HepG2 (cell line): ENCODE data around the gene ITIH2. TPM values are rescaled to one million over a fixed set of nuclear protein-coding genes. Genes with fewer than 3 reads are reported as not detected.
"Not testable (repeated sequence)": the region's sequence is repeated elsewhere in the genome, so short reads cannot be mapped to it uniquely, and the experiment has no call there.

Source experiments
- ATAC-seq: fragments of 200-7000 bp; cut with Tn5 transposase; 3 replicates; pipeline ENCODE4 v1.9.1; 2020; ENCODE audit warnings: mild to moderate bottlenecking, moderate library complexity
- BruUV-seq: library from RNA; stranded (reverse); fragments of 400-500 nt; replicated peaks from 2 replicates; lab custom pipeline; 2021; lab: Mats Ljungman, UMichigan
- CTCF ChIA-PET: fragments of 300-600 bp; formaldehyde crosslinking; extraction: SDS; loops from one replicate; lab custom pipeline; 2021; ENCODE audit warnings: low total read pairs, inconsistent platforms, low intra/inter-chr PET ratio; lab: Yijun Ruan, JAX
- POLR2A ChIA-PET: fragments of 350-600 bp; sonication (Branson Sonifier 250); formaldehyde crosslinking; loops from one replicate; lab custom pipeline; 2020; ENCODE audit warnings: antibody characterized with exemption, inconsistent platforms; lab: Yijun Ruan, JAX
- DNase-seq: peaks from one replicate; pipeline ENCODE4 v3.0.0-alpha.2; 2015; ENCODE audit warnings: low spot score
- FAIRE-seq: peaks from 3 replicates; lab custom pipeline; 2011; peaks lifted over from hg19 to GRCh38; lab: Jason Lieb, UNC
- H2AFZ ChIP-seq: one replicate; pipeline ENCODE4 v1.6.1; 2011; ENCODE audit warnings: low read length, inconsistent platforms
- H3K27ac ChIP-seq: fragments of 300-600 bp; 3 replicates; pipeline ENCODE4 v1.8.0; 2011; ENCODE audit warnings: mixed run types, mild to moderate bottlenecking, mixed read lengths, low read length, inconsistent platforms; ENCODE audit not compliant: insufficient read depth; ENCODE audit errors: extremely low read length
- H3K27me3 ChIP-seq, 2 experiments: fragments of 200-600 bp in 1 of 2; 2 replicates in 1 of 2; 3 replicates in 1 of 2; pipeline versions ENCODE4 v1.6.0 to v1.8.0; 2011; ENCODE audit warnings: low read length in 2 of 2, mild to moderate bottlenecking in 2 of 2, moderate library complexity in 2 of 2, inconsistent platforms in 1 of 2; ENCODE audit not compliant: insufficient read depth in 2 of 2, control insufficient read depth in 1 of 2
- H3K36me3 ChIP-seq, 2 experiments: fragments of 200-600 bp in 1 of 2; replicated peaks in 1 of 2; 2 replicates in 1 of 2; 3 replicates in 1 of 2; pipeline versions ENCODE4 v1.5.1 to v1.8.0; 2011; ENCODE audit warnings: low read length in 2 of 2, inconsistent platforms in 1 of 2; ENCODE audit not compliant: insufficient read depth in 2 of 2, control insufficient read depth in 1 of 2
- H3K4me1 ChIP-seq: 2 replicates; pipeline ENCODE4 v1.5.1; 2012; ENCODE audit warnings: low read length, inconsistent platforms; ENCODE audit not compliant: insufficient read depth
- H3K4me2 ChIP-seq: 2 replicates; pipeline ENCODE4 v1.6.0; 2011; ENCODE audit warnings: low read depth, low read length, inconsistent platforms
- H3K4me3 ChIP-seq, 3 experiments: fragments of 200-600 bp in 1 of 3; sonication (generic), shearing (Covaris generic) in 1 of 3; replicated peaks in 1 of 3; 2 replicates each; pipeline ENCODE4 v1.5.1; 2011 to 2016; ENCODE audit warnings: low read length in 3 of 3, inconsistent platforms in 2 of 3, low read depth in 2 of 3, mild to moderate bottlenecking in 2 of 3, control low read depth in 1 of 3, mixed read lengths in 1 of 3; ENCODE audit not compliant: insufficient read depth in 1 of 3
- H3K79me2 ChIP-seq: one replicate; pipeline ENCODE4 v1.6.1; 2011; ENCODE audit warnings: low read length, inconsistent platforms; ENCODE audit not compliant: insufficient read depth
- H3K9ac ChIP-seq: 2 replicates; pipeline ENCODE4 v1.6.0; 2011; ENCODE audit warnings: mild to moderate bottlenecking, low read depth, low read length, inconsistent platforms; ENCODE audit not compliant: insufficient read depth
- H3K9me3 ChIP-seq: 2 replicates; pipeline ENCODE4 v1.5.1; 2012; ENCODE audit warnings: mild to moderate bottlenecking, low read length
- H4K20me1 ChIP-seq: 2 replicates; pipeline ENCODE4 v1.6.0; 2011; ENCODE audit warnings: inconsistent platforms, mild to moderate bottlenecking, low read length, moderate library complexity; ENCODE audit not compliant: insufficient read depth
- AGO2 ChIP-seq: fragments of 200-400 bp; formaldehyde crosslinking; optimal IDR thresholded peaks from 2 replicates; pipeline ENCODE3; 2017; ENCODE audit warnings: mild to moderate bottlenecking, low read depth, low read length, moderate library complexity
- ELF3 ChIP-seq: IDR thresholded peaks from 2 replicates; pipeline ENCODE4 v1.6.1; 2016; ENCODE audit warnings: missing genetic modification reagents, missing compliant biosample characterization
- FOXP1 ChIP-seq, 2 experiments: fragments of 450-650 bp in 1 of 2; IDR thresholded peaks; 2 replicates each; pipeline ENCODE4 v1.6.1; 2017 to 2018; ENCODE audit warnings: antibody characterized with exemption in 1 of 2
- NFATC3 ChIP-seq: sonication (generic); formaldehyde crosslinking; IDR thresholded peaks from 2 replicates; pipeline ENCODE4 v1.5.1; 2020; ENCODE audit warnings: mild to moderate bottlenecking, missing genetic modification reagents
- PAF1 ChIP-seq: IDR thresholded peaks from 2 replicates; pipeline ENCODE4 v1.6.1; 2016; ENCODE audit warnings: missing genetic modification reagents, missing compliant biosample characterization
- RBFOX2 ChIP-seq: fragments of 200-400 bp; formaldehyde crosslinking; IDR thresholded peaks from 2 replicates; pipeline ENCODE4 v1.6.1; 2017; ENCODE audit warnings: low read depth, mild to moderate bottlenecking, low read length
- TEAD3 ChIP-seq: optimal IDR thresholded peaks from 2 replicates; pipeline ENCODE3; 2016; ENCODE audit warnings: borderline replicate concordance
- ZNF777 ChIP-seq: sonication (generic); formaldehyde crosslinking; IDR thresholded peaks from 2 replicates; pipeline ENCODE4 v1.4.0; 2020; ENCODE audit warnings: missing genetic modification reagents
- WGBS: methylation state at CpG from one replicate; pipeline ENCODE4 v1.1.6; 2017; ENCODE audit warnings: low lambda C conversion rate; 5-methylcytosine and 5-hydroxymethylcytosine counted together
- in situ Hi-C: cut with HindIII; loops from 2 replicates; pipeline ENCODE4 v1.10.0; 2017; ENCODE audit warnings: low pct_unique_long_range_greater_than_20kb; ENCODE audit not compliant: extremely low pct_ligation_motif_present
- intact Hi-C: fragments of 100-400 bp; cut with micrococcal nuclease; formaldehyde crosslinking; loops from one replicate; pipeline ENCODE4 v1.10.0; 2022; ENCODE audit not compliant: unreplicated experiment
- polyA plus RNA-seq, 8 experiments: library from polyadenylated mRNA; depleted of rRNA in 3 of 8; stranded (reverse) in 7 of 8; unstranded in 1 of 8; fragments of >200 nt; fragmentation: Illumina TruSeq in 4 of 8; extraction: Trizol in 4 of 8; gene quantifications; 2 replicates each; pipeline versions ENCODE4 v1.2.1 to v1.2.3, GENCODE V29; 2011 to 2016; ENCODE audit warnings: low read depth in 4 of 8, missing spikeins in 1 of 8, mixed read lengths in 1 of 8; ENCODE audit not compliant: insufficient read depth in 1 of 8
- total RNA-seq, 5 experiments: library from RNA; depleted of rRNA; stranded (reverse); fragments of >200 nt; fragmentation: Illumina TruSeq; extraction: Trizol; gene quantifications; 2 replicates each; pipeline ENCODE4 v1.2.3, GENCODE V29; 2016; ENCODE audit warnings: low read depth in 1 of 5
- TF ChIP-seq, protein P1 (sequence below): sonication (generic); formaldehyde crosslinking; IDR thresholded peaks from 2 replicates; pipeline ENCODE4 v1.4.0; 2020; ENCODE audit warnings: mild to moderate bottlenecking, missing genetic modification reagents, borderline replicate concordance

ITIH2 gene
- total and polyA plus RNA-seq, 2 of the 13 experiments (the other 11 are each of a cell fraction or from before 2014, with no cell fraction given) = 1,197 to 1,427 TPM

DNA sequence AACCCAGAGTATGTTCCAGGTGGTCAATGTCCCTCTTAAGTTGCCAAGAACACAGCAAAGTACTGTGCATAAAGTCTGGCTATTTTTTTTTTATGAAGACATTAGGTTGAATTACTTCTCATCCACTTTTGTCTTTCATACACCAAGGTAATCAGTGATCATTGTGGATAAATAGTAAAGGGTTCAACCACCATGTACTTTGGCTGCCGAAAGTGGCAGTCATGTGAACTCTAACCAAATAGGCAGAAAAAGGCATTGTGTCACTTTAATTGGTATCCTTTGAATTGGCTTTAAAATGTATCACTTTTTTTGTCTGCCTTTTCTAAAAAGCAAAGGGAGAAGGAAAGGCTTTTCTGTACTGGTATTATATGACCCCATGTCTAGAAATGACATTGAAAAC lies 7.3 kb downstream of the ITIH2 start:
- DNase-seq (no peak), FAIRE-seq (no peak), ATAC-seq (no peak)
- in situ Hi-C loops = no loop called here
- 91% methylated on average over 1 of the region's 1 CpG for WGBS
- Histone ChIP-seq H2AFZ (no peak overlapping the region), H3K4me3 (no peak overlapping the region), H3K9me3 (no peaks in the 10 kb centered on the region), H3K9ac (no peak overlapping the region), H3K79me2 (peaks cover 41% of the 10 kb centered on the region), H4K20me1 (no peaks in the 10 kb centered on the region; the same call in 1 of the 2 replicates), H3K27me3 (no peaks in the 10 kb centered on the region), H3K4me1 (peaks cover 71% of the 10 kb centered on the region), H3K27ac (peak overlapping the region; percentile 25), H3K4me2 (no peak overlapping the region), H3K36me3 (peaks cover 27 to 71% of the 10 kb centered on the region in 2 experiments)
- POLR2A ChIA-PET = interaction anchor here (3.2 to 10.9 kb wide), 4 partner anchors 8 to 24 kb away, joined by 12 to 359 read pairs (median 62); no protein-coding TSS in a partner anchor
- no TSS peak for BruUV-seq
- 0 out of 2 replicates have a peak, but pooled peaks have one; percentile 5 for TF ChIP-seq PAF1 (CRISPR knock-in tag)
- TF ChIP-seq ELF3 (CRISPR knock-in tag) = 0 out of 2 replicates have a peak, but pooled peaks have one; percentile 13
- TF ChIP-seq TEAD3 (CRISPR knock-in tag) = no peak
- peak; percentile 24; the same call in 1 of the 2 replicates for TF ChIP-seq RBFOX2
- TF ChIP-seq, protein P1, sequence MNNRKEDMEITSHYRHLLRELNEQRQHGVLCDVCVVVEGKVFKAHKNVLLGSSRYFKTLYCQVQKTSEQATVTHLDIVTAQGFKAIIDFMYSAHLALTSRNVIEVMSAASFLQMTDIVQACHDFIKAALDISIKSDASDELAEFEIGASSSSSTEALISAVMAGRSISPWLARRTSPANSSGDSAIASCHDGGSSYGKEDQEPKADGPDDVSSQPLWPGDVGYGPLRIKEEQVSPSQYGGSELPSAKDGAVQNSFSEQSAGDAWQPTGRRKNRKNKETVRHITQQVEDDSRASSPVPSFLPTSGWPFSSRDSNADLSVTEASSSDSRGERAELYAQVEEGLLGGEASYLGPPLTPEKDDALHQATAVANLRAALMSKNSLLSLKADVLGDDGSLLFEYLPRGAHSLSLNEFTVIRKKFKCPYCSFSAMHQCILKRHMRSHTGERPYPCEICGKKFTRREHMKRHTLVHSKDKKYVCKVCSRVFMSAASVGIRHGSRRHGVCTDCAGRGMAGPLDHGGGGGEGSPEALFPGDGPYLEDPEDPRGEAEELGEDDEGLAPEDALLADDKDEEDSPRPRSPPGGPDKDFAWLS (CRISPR knock-in tag) = no peak
- TF ChIP-seq AGO2 = peak; percentile 35
- no peak for TF ChIP-seq ZNF777 (CRISPR knock-in tag)
- no peak for TF ChIP-seq NFATC3 (CRISPR knock-in tag)
- TF ChIP-seq FOXP1 (IDR thresholded peaks at IDR 0.05) = no peak
- TF ChIP-seq FOXP1 (CRISPR knock-in tag; IDR thresholded peaks at IDR 0.05) = no peak
- CTCF ChIA-PET = no interaction called here
- intact Hi-C loops = no loop called here

DNA sequence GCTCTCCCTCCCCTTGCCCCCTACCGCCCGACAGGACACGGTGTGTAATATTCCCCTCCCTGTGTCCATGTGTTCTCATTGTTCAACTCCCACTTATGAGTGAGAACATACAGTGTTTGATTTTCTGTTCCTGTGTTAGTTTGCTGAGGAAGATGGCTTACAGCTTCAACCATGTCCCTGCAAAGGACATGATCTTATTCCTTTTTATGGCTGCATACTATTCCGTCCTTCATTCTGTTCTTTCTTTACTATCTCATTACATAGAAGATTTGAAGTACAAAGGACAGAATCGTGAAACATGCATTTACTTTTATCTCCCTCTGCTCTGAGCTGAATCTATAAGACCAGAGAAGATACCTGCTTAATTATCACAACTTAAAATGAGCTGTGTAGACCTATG lies 8.0 kb downstream of the ITIH2 start:
- in situ Hi-C loops, FAIRE-seq: not testable (repeated sequence)

More for the DNA sequence above, 8.0 kb downstream of the ITIH2 start:
- H3K9me3 ChIP-seq, intact Hi-C loops, ATAC-seq, DNase-seq, BruUV-seq, CTCF ChIA-PET, H3K27me3 ChIP-seq, H2AFZ ChIP-seq, H3K27ac ChIP-seq, H3K9ac ChIP-seq, H4K20me1 ChIP-seq, H3K4me3 ChIP-seq, H3K4me2 ChIP-seq: not testable (repeated sequence)
- H3K4me1 ChIP-seq = peaks cover 71% of the 10 kb centered on the region
- H3K79me2 ChIP-seq = peaks cover 35% of the 10 kb centered on the region
- H3K36me3 ChIP-seq = peaks cover 29 to 70% of the 10 kb centered on the region in 2 experiments
- POLR2A ChIA-PET = interaction anchor here (1.3 to 3.2 kb wide), 5 partner anchors 8 to 170 kb away, joined by 4 to 16 read pairs (median 8); partner anchors contain the start of gene ITIH2
- 93% methylated on average over 5 of the region's 5 CpGs for WGBS
